GM19467 (cell line): ENCODE measurements around the gene CELA3A.

Source experiments
- ATAC-seq: cut with Tn5 transposase; IDR thresholded peaks from one replicate; pipeline ENCODE4 v1.9.1; 2021; ENCODE audit warnings: mild to moderate bottlenecking, moderate library complexity; ENCODE audit not compliant: unreplicated experiment

Gene CELA3A

GRCh38 chr1:22048351-22049192 is 47.1 kb downstream of the CELA3A start:
- ATAC-seq: no peak

GRCh38 chr1:22050330-22050729 is 48.9 kb downstream of the CELA3A start:
- no peak for ATAC-seq

GRCh38 chr1:22051607-22052114 is 50.2 kb downstream of the CELA3A start:
- no peak for ATAC-seq

GRCh38 chr1:22052115-22053016 is 50.9 kb downstream of the CELA3A start, which contains the start of gene CDC42:
CDC42 (plus strand) TSS chr1:22052709; CDS start chr1:22078479, 25,770 bp downstream.
- ATAC-seq: peak; percentile 84

GRCh38 chr1:22053017-22053860 is 51.8 kb downstream of the CELA3A start:
- ATAC-seq: peak; percentile 34

- ATAC-seq: no peak
These were observed 52.7 kb downstream of the CELA3A start for GRCh38 chr1:22053861-22054770.

GRCh38 chr1:22055463-22055862 is 54.0 kb downstream of the CELA3A start:
- ATAC-seq: no peak

GRCh38 chr1:22056043-22056442 is 54.6 kb downstream of the CELA3A start:
- no peak for ATAC-seq

- no peak for ATAC-seq
These were observed 55.5 kb downstream of the CELA3A start for GRCh38 chr1:22056936-22057335.

- no peak for ATAC-seq
These were observed 56.4 kb downstream of the CELA3A start for GRCh38 chr1:22057861-22058260.
